ENCODE results near the gene SMC6. TPM values are rescaled to one million over a fixed set of nuclear protein-coding genes. Genes with fewer than 3 reads are reported as not detected.

Gene SMC6
- total RNA-seq, 4 donors from 2014 or later, result 15.4 to 30.0 (median 19.0) TPM

- H3K36me3 ChIP-seq, result no peaks in the 10 kb centered on the region
- no peaks in the 10 kb centered on the region for H3K4me1 ChIP-seq
- no peak overlapping the region for H3K4me3 ChIP-seq (replicated peaks in 1 of 3)
- H3K9me3 ChIP-seq, result no peaks in the 10 kb centered on the region
- DNase-seq, result no peak
- no peak for TF ChIP-seq POLR2A (IDR thresholded peaks at IDR 0.05)
- TF ChIP-seq CTCF (IDR thresholded peaks at IDR 0.05), result no peak
- intact Hi-C loops (cut with DNase I), result no loop called here
- 65 to 77% methylated on average over 4 of the region's 4 CpGs for WGBS, 2 donors
- H3K27me3 ChIP-seq, result no peaks in the 10 kb centered on the region
- no peak overlapping the region for H3K27ac ChIP-seq
These were observed 44.7 kb upstream of the SMC6 start for GRCh38 chr2:17798338-17798737.

- Histone ChIP-seq H3K4me1 (no peaks in the 10 kb centered on the region), H3K36me3 (no peaks in the 10 kb centered on the region), H3K27ac (no peak overlapping the region), H3K27me3 (no peaks in the 10 kb centered on the region), H3K4me3 (replicated peaks in 1 of 3) (no peak overlapping the region), H3K9me3 (no peaks in the 10 kb centered on the region)
- 79 to 85% methylated on average over 5 of the region's 5 CpGs for WGBS, 2 donors
- no peak for DNase-seq
- intact Hi-C loops (cut with DNase I), result no loop called here
- TF ChIP-seq CTCF (IDR thresholded peaks at IDR 0.05) (no peak), POLR2A (IDR thresholded peaks at IDR 0.05) (no peak)
These were observed 41.7 kb upstream of the SMC6 start for GRCh38 chr2:17795309-17795708.

- intact Hi-C loops (cut with DNase I), result no loop called here
- no peak overlapping the region for H3K27ac ChIP-seq
- DNase-seq, result no peak
- no peak overlapping the region for H3K4me3 ChIP-seq (replicated peaks in 1 of 3)
- no peaks in the 10 kb centered on the region for H3K9me3 ChIP-seq
- H3K4me1 ChIP-seq, result no peaks in the 10 kb centered on the region
- H3K36me3 ChIP-seq, result no peaks in the 10 kb centered on the region
- no peak for TF ChIP-seq POLR2A (IDR thresholded peaks at IDR 0.05)
- TF ChIP-seq CTCF (IDR thresholded peaks at IDR 0.05), result no peak
- WGBS, 2 donors, result 79 to 83% methylated on average over 6 of the region's 6 CpGs
- H3K27me3 ChIP-seq, result no peaks in the 10 kb centered on the region
These were observed 40.3 kb upstream of the SMC6 start for GRCh38 chr2:17793803-17794354.

GRCh38 chr2:17793296-17793695, 39.7 kb upstream of the SMC6 start:
- Histone ChIP-seq H3K9me3 (no peaks in the 10 kb centered on the region), H3K4me3 (replicated peaks in 1 of 3) (no peak overlapping the region), H3K27ac (no peak overlapping the region), H3K27me3 (no peaks in the 10 kb centered on the region), H3K4me1 (no peaks in the 10 kb centered on the region), H3K36me3 (no peaks in the 10 kb centered on the region)
- DNase-seq, result no peak
- TF ChIP-seq CTCF (IDR thresholded peaks at IDR 0.05) (no peak), POLR2A (IDR thresholded peaks at IDR 0.05) (no peak)
- WGBS, 2 donors, result 77 to 85% methylated on average over 4 of the region's 4 CpGs
- intact Hi-C loops (cut with DNase I), result no loop called here

GRCh38 chr2:17792515-17792914, 38.9 kb upstream of the SMC6 start:
- 79 to 85% methylated on average over 1 of the region's 1 CpG for WGBS, 2 donors
- Histone ChIP-seq H3K4me1 (no peaks in the 10 kb centered on the region), H3K4me3 (replicated peaks in 1 of 3) (no peak overlapping the region), H3K27ac (no peak overlapping the region), H3K9me3 (no peaks in the 10 kb centered on the region), H3K36me3 (no peaks in the 10 kb centered on the region), H3K27me3 (no peaks in the 10 kb centered on the region)
- no peak for DNase-seq
- TF ChIP-seq CTCF (IDR thresholded peaks at IDR 0.05) (no peak), POLR2A (IDR thresholded peaks at IDR 0.05) (no peak)
- intact Hi-C loops (cut with DNase I), result no loop called here

All from thyroid gland (tissue), 4 donors.